OCI-LY1 (cell line): ENCODE data around the gene CDKAL1.

Experiments
- H2AFZ ChIP-seq: fragments of 200-600 bp; sonication (generic), shearing (Covaris generic); 2 replicates; pipeline ENCODE4 v1.6.0; 2014; ENCODE audit warnings: antibody characterized with exemption, mild to moderate bottlenecking, low read length
- H3F3A ChIP-seq: fragments of 200-600 bp; sonication (generic), shearing (Covaris generic); 2 replicates; pipeline ENCODE4 v1.6.0; 2014; ENCODE audit warnings: mild to moderate bottlenecking, antibody characterized with exemption, low read length, moderate library complexity; ENCODE audit not compliant: insufficient read depth
- H3K27ac ChIP-seq: fragments of 200-600 bp; sonication (generic); 2 replicates; pipeline ENCODE4 v1.5.1; 2014; ENCODE audit warnings: low read length, mixed run types, mild to moderate bottlenecking, low read depth; ENCODE audit not compliant: poor library complexity, severe bottlenecking
- H3K27me3 ChIP-seq: fragments of 200-600 bp; sonication (generic); 2 replicates; pipeline ENCODE4 v1.6.0; 2014; ENCODE audit warnings: antibody characterized with exemption, mild to moderate bottlenecking, low read length, moderate library complexity; ENCODE audit not compliant: insufficient read depth
- H3K36me3 ChIP-seq: fragments of 200-600 bp; sonication (generic); 2 replicates; pipeline ENCODE4 v1.6.1; 2014; ENCODE audit warnings: mild to moderate bottlenecking, antibody characterized with exemption, low read length, moderate library complexity, mixed read lengths; ENCODE audit not compliant: insufficient read depth
- H3K4me1 ChIP-seq: fragments of 200-600 bp; sonication (generic); 2 replicates; pipeline ENCODE4 v1.5.1; 2014; ENCODE audit warnings: mild to moderate bottlenecking, low read length, moderate library complexity; ENCODE audit not compliant: insufficient read depth, severe bottlenecking
- H3K4me2 ChIP-seq: fragments of 200-600 bp; sonication (generic), shearing (Covaris generic); 2 replicates; pipeline ENCODE4 v1.6.1; 2014; ENCODE audit warnings: low read length
- H3K4me3 ChIP-seq: fragments of 200-600 bp; sonication (generic); 2 replicates; pipeline ENCODE4 v1.5.1; 2014; ENCODE audit warnings: low read length, low read depth, mild to moderate bottlenecking, mixed read lengths; ENCODE audit not compliant: poor library complexity, severe bottlenecking
- H3K79me2 ChIP-seq: fragments of 200-600 bp; shearing (Covaris generic); 2 replicates; pipeline ENCODE4 v1.6.1; 2016; ENCODE audit warnings: mixed run types, low read length, mixed read lengths; ENCODE audit not compliant: insufficient read depth
- H3K9ac ChIP-seq: fragments of 200-600 bp; sonication (generic), shearing (Covaris generic); 2 replicates; pipeline ENCODE4 v1.6.1; 2014; ENCODE audit warnings: mild to moderate bottlenecking, low read length, mixed read lengths
- H3K9me2 ChIP-seq: fragments of 200-600 bp; sonication (generic), shearing (Covaris generic); 2 replicates; pipeline ENCODE4 v1.6.1; 2014; ENCODE audit warnings: low read depth, mild to moderate bottlenecking, low read length, mixed read lengths
- H3K9me3 ChIP-seq: fragments of 200-600 bp; shearing (Covaris generic); 2 replicates; pipeline ENCODE4 v1.6.1; 2014; ENCODE audit warnings: low read length, mixed read lengths
- H4K20me1 ChIP-seq: fragments of 200-600 bp; sonication (generic), shearing (Covaris generic); 2 replicates; pipeline ENCODE4 v1.6.0; 2016; ENCODE audit warnings: mild to moderate bottlenecking, low read length; ENCODE audit not compliant: insufficient read depth
- EZH2 ChIP-seq: fragments of 200-600 bp; sonication (generic), shearing (Covaris generic); IDR thresholded peaks from 2 replicates; pipeline ENCODE4 v1.8.0; 2017; ENCODE audit warnings: borderline replicate concordance, mixed run types, mild to moderate bottlenecking, antibody characterized with exemption, low read length, moderate library complexity, mixed read lengths
- TF ChIP-seq, protein P1 (sequence below): fragments of 200-600 bp; sonication (generic), shearing (Covaris generic); IDR thresholded peaks from 2 replicates; pipeline ENCODE4 v1.5.1; 2017; ENCODE audit warnings: mild to moderate bottlenecking, antibody characterized with exemption, low read length, moderate library complexity, mixed read lengths

CDKAL1 gene

DNA sequence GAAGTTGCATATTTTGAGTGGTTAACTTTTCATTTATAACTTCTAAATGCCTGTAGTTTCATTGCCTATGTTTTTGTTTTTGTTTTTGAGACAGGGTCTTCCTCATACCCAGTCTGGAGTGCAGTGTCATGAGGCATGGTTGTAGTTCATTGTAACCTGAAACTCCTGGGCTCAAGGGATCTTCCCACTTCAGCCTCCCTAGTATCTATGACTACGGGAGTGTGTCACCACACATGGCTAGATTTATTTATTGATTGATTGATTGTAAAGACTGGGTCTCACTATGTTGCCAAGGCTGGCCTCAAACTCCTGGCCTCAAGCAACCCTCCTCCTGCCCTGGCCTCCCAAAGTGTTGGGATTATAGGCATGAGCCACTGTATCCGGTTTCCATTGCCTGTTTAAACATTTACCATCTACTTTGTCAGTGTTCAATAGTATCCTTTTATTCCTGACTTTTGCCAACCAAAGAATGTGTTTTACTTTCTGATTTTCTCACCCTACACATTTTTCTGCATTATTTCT lies 144.6 kb downstream of the CDKAL1 start:
- Histone ChIP-seq H3K4me3 (no peak overlapping the region), H3K4me2 (no peak overlapping the region), H3K36me3 (no peaks in the 10 kb centered on the region), H3K9ac (no peak overlapping the region), H2AFZ (no peak overlapping the region), H3K27me3 (no peaks in the 10 kb centered on the region), H3F3A (no peaks in the 10 kb centered on the region), H4K20me1 (no peaks in the 10 kb centered on the region), H3K9me2 (no peaks in the 10 kb centered on the region), H3K79me2 (0 out of 2 replicates have a peak, but pooled peaks cover 4% of the 10 kb centered on the region), H3K9me3 (no peaks in the 10 kb centered on the region), H3K27ac (no peak overlapping the region), H3K4me1 (peaks cover 8% of the 10 kb centered on the region)
- TF ChIP-seq, protein P1, sequence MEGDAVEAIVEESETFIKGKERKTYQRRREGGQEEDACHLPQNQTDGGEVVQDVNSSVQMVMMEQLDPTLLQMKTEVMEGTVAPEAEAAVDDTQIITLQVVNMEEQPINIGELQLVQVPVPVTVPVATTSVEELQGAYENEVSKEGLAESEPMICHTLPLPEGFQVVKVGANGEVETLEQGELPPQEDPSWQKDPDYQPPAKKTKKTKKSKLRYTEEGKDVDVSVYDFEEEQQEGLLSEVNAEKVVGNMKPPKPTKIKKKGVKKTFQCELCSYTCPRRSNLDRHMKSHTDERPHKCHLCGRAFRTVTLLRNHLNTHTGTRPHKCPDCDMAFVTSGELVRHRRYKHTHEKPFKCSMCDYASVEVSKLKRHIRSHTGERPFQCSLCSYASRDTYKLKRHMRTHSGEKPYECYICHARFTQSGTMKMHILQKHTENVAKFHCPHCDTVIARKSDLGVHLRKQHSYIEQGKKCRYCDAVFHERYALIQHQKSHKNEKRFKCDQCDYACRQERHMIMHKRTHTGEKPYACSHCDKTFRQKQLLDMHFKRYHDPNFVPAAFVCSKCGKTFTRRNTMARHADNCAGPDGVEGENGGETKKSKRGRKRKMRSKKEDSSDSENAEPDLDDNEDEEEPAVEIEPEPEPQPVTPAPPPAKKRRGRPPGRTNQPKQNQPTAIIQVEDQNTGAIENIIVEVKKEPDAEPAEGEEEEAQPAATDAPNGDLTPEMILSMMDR, result no peak
- TF ChIP-seq EZH2, result no peak

- H3K36me3 ChIP-seq, result no peaks in the 10 kb centered on the region
- H3F3A ChIP-seq, result no peaks in the 10 kb centered on the region
- no peak overlapping the region for H3K4me3 ChIP-seq
- no peaks in the 10 kb centered on the region for H3K9me2 ChIP-seq
- no peaks in the 10 kb centered on the region for H3K9me3 ChIP-seq
- no peak overlapping the region for H3K27ac ChIP-seq
- H4K20me1 ChIP-seq, result no peaks in the 10 kb centered on the region
- TF ChIP-seq EZH2, result no peak
- TF ChIP-seq, protein P1, result no peak
- no peak overlapping the region for H3K4me2 ChIP-seq
- 0 out of 2 replicates have a peak, but pooled peaks cover 4% of the 10 kb centered on the region for H3K79me2 ChIP-seq
- H2AFZ ChIP-seq, result no peak overlapping the region
- H3K9ac ChIP-seq, result no peak overlapping the region
- peaks cover 8% of the 10 kb centered on the region for H3K4me1 ChIP-seq
- H3K27me3 ChIP-seq, result no peaks in the 10 kb centered on the region
Observed at GRCh38 chr6:20680697-20681165, 146.5 kb downstream of the CDKAL1 start.

DNA sequence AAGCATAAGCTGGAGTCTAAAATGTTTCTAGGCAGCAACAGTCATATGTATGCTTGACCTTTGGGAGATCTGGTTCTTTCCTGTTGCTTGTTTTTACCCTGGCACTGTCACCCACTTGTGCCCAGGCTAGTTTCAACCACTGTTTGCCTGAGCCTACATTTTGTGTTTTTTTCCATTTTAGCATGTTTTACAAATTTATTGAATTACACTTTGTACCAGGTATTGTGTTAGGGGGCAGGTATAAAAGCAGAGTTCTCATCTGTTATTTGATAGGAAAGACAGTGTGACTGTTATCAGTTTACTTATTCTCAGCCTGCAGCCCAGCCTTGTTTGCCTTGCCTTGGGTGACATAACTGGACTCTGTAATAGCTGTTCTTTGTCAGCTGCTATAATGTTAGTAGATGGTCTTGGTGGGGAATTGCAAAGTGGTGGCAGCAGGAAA lies 147.0 kb downstream of the CDKAL1 start:
- Histone ChIP-seq H3K9me3 (no peaks in the 10 kb centered on the region), H3K36me3 (no peaks in the 10 kb centered on the region), H3K79me2 (0 out of 2 replicates have a peak, but pooled peaks cover 4% of the 10 kb centered on the region), H3K4me1 (peaks cover 8% of the 10 kb centered on the region), H3K9ac (no peak overlapping the region), H3F3A (no peaks in the 10 kb centered on the region), H3K4me2 (no peak overlapping the region), H4K20me1 (no peaks in the 10 kb centered on the region), H2AFZ (no peak overlapping the region), H3K27me3 (no peaks in the 10 kb centered on the region), H3K4me3 (no peak overlapping the region), H3K27ac (no peak overlapping the region), H3K9me2 (no peaks in the 10 kb centered on the region)
- TF ChIP-seq, protein P1, result no peak
- TF ChIP-seq EZH2, result no peak
